Body of pancreas (tissue), 4 donors: ENCODE measurements around the gene ZMAT2. TPM values are rescaled to one million over a fixed set of nuclear protein-coding genes. Genes with fewer than 3 reads are reported as not detected.
"Not testable (repeated sequence)": the region's sequence is repeated elsewhere in the genome, so short reads cannot be mapped to it uniquely, and the experiment has no call there.

Source experiments
- ATAC-seq: fragments of 150-250 bp; one replicate; pipeline ENCODE4 v1.9.1; 2016
- DNase-seq, 4 donors: peaks; one replicate each; pipeline ENCODE4 v3.0.0-alpha.2; 2019
- H3K27ac ChIP-seq, 4 donors: fragments of 200-600 bp; sonication (generic); 1 replicate in 3 of 4; 2 replicates in 1 of 4; pipeline versions ENCODE4 v1.5.1 to v1.6.1; 2016 to 2019; ENCODE audit warnings: mild to moderate bottlenecking in 1 of 4, mixed read lengths in 1 of 4, moderate library complexity in 1 of 4
- H3K27me3 ChIP-seq, 2 donors: fragments of 200-600 bp; sonication (generic); one replicate each; pipeline ENCODE4 v1.6.0; 2016; ENCODE audit warnings: mild to moderate bottlenecking in 1 of 2
- H3K36me3 ChIP-seq, 2 donors: fragments of 200-600 bp; sonication (generic); replicated peaks in 1 of 2; 2 replicates each; pipeline ENCODE4 v1.5.1; 2016; ENCODE audit warnings: low read depth in 2 of 2; ENCODE audit not compliant: insufficient read depth in 1 of 2
- H3K4me1 ChIP-seq: fragments of 200-600 bp; sonication (generic); one replicate; pipeline ENCODE4 v1.6.0; 2016
- H3K4me3 ChIP-seq, 2 donors: fragments of 200-600 bp; sonication (generic); 1 replicate in 1 of 2; 2 replicates in 1 of 2; pipeline ENCODE4 v1.5.1; 2016 to 2019
- H3K9me3 ChIP-seq, 3 donors: fragments of 200-600 bp; sonication (generic); 1 replicate in 2 of 3; 2 replicates in 1 of 3; pipeline ENCODE4 v1.5.1; 2016
- CTCF ChIP-seq, 7 experiments: fragments of 450-650 bp in 4 of 7; fragments of 200-600 bp in 3 of 7; sonication (generic) in 3 of 7; IDR thresholded peaks; one replicate each; pipeline ENCODE4 v1.5.1; 2016 to 2019; ENCODE audit warnings: antibody characterized with exemption in 7 of 7
- POLR2A ChIP-seq, 3 donors: fragments of 450-650 bp; IDR thresholded peaks; one replicate each; pipeline ENCODE4 v1.6.1; 2016; ENCODE audit warnings: antibody characterized with exemption in 3 of 3, mild to moderate bottlenecking in 2 of 3
- WGBS, 2 donors: methylation state at CpG; one replicate each; pipeline ENCODE4 v1.1.5; 2017; 5-methylcytosine and 5-hydroxymethylcytosine counted together
- intact Hi-C: fragments of 100-400 bp; cut with DNase I; formaldehyde crosslinking; loops from one replicate; pipeline ENCODE4 v1.15.1; 2023
- total RNA-seq, 2 donors: library from RNA; depleted of rRNA; stranded (reverse); fragments of >200 nt; gene quantifications; one replicate each; pipeline ENCODE4 v1.1.0, GENCODE V29; 2016

Gene ZMAT2
- total RNA-seq, 2 donors from 2014 or later = 16.1 to 27.0 TPM

GRCh38 chr5:140707812-140708211 lies 7.6 kb downstream of the ZMAT2 start:
- no peaks in the 10 kb centered on the region for H3K27me3 ChIP-seq
- no peak for DNase-seq
- TF ChIP-seq CTCF (IDR thresholded peaks at IDR 0.05) (no peak), POLR2A (IDR thresholded peaks at IDR 0.05) (no peak)
- peaks cover 0 to 17% of the 10 kb centered on the region in 2 donors for H3K36me3 ChIP-seq
- WGBS, 2 donors = 79 to 93% methylated on average over 4 of the region's 4 CpGs
- H3K9me3 ChIP-seq = no peaks in the 10 kb centered on the region
- intact Hi-C loops = no loop called here
- H3K4me3 ChIP-seq = no peak overlapping the region
- no peak for ATAC-seq
- no peak overlapping the region for H3K27ac ChIP-seq
- no peaks in the 10 kb centered on the region for H3K4me1 ChIP-seq

- DNase-seq, H3K27ac ChIP-seq, H3K27me3 ChIP-seq, ATAC-seq, H3K9me3 ChIP-seq, intact Hi-C loops, H3K4me1 ChIP-seq, H3K4me3 ChIP-seq: not testable (repeated sequence)
- WGBS, 2 donors = 88% methylated on average over 9 of the region's 9 CpGs
- H3K36me3 ChIP-seq = peaks cover 0 to 15% of the 10 kb centered on the region in 2 donors
These were observed 8.5 kb downstream of the ZMAT2 start for GRCh38 chr5:140708787-140709186.

GRCh38 chr5:140710899-140711552 lies 10.8 kb downstream of the ZMAT2 start:
- WGBS, 2 donors = 0 to 1% methylated on average over 25 to 27 of the region's 27 CpGs
- Histone ChIP-seq H3K9me3 (no peaks in the 10 kb centered on the region), H3K4me3 (peak overlapping the region; percentile 13 to 36), H3K27me3 (no peaks in the 10 kb centered on the region), H3K27ac (peak overlapping the region; percentile 84 to 93 (median 85)), H3K4me1 (no peaks in the 10 kb centered on the region), H3K36me3 (peaks cover 0 to 2% of the 10 kb centered on the region in 2 donors)
- DNase-seq (peak; percentile 92 to 97 (median 94)), ATAC-seq (peak; percentile 94)
- intact Hi-C loops = no loop called here
- TF ChIP-seq CTCF (IDR thresholded peaks at IDR 0.05) (no peak), POLR2A (IDR thresholded peaks at IDR 0.05) (peak; percentile 38 to 73 (median 72))

- Histone ChIP-seq H3K4me3 (no peak overlapping the region), H3K9me3 (no peaks in the 10 kb centered on the region), H3K27ac (peak overlapping the region in 1 of 4 donors; percentile 85), H3K27me3 (no peaks in the 10 kb centered on the region), H3K4me1 (no peaks in the 10 kb centered on the region), H3K36me3 (no peaks in the 10 kb centered on the region)
- 82 to 91% methylated on average over 1 of the region's 1 CpG for WGBS, 2 donors
- intact Hi-C loops = no loop called here
- TF ChIP-seq CTCF (IDR thresholded peaks at IDR 0.05) (no peak), POLR2A (IDR thresholded peaks at IDR 0.05) (no peak)
- DNase-seq = no peak
- no peak for ATAC-seq
These were observed 11.5 kb downstream of the ZMAT2 start for GRCh38 chr5:140711794-140712193.

GRCh38 chr5:140713562-140714094 lies 13.4 kb downstream of the ZMAT2 start:
- no peak for ATAC-seq
- WGBS, 2 donors = 60 to 64% methylated on average over 1 of the region's 1 CpG
- intact Hi-C loops = no loop called here

GRCh38 chr5:140716238-140716637 lies 16.0 kb downstream of the ZMAT2 start:
- DNase-seq, H3K4me1 ChIP-seq, H3K27ac ChIP-seq, intact Hi-C loops, ATAC-seq, H3K36me3 ChIP-seq, H3K9me3 ChIP-seq, H3K27me3 ChIP-seq, H3K4me3 ChIP-seq: not testable (repeated sequence)
- WGBS, 2 donors = 84 to 85% methylated on average over 2 of the region's 2 CpGs

More at GRCh38 chr5:140713562-140714094, 13.4 kb downstream of the ZMAT2 start:
- no peaks in the 10 kb centered on the region for H3K9me3 ChIP-seq
- no peaks in the 10 kb centered on the region for H3K36me3 ChIP-seq
- H3K27me3 ChIP-seq = no peaks in the 10 kb centered on the region
- H3K27ac ChIP-seq = no peak overlapping the region
- TF ChIP-seq CTCF (IDR thresholded peaks at IDR 0.05) = no peak
- TF ChIP-seq POLR2A (IDR thresholded peaks at IDR 0.05) = no peak
- H3K4me1 ChIP-seq = no peaks in the 10 kb centered on the region
- H3K4me3 ChIP-seq = no peak overlapping the region
- DNase-seq = no peak
